Lower lobe of right lung (tissue), 2 donors: ENCODE data around the gene ALAS2. TPM values are rescaled to one million over a fixed set of nuclear protein-coding genes. Genes with fewer than 3 reads are reported as not detected.
"Not testable (repeated sequence)": the region's sequence is repeated elsewhere in the genome, so short reads cannot be mapped to it uniquely, and the experiment has no call there.

Source experiments
- ATAC-seq, 2 donors: fragments of 200-7000 bp; cut with Tn5 transposase; one replicate each; pipeline ENCODE4 v1.9.1; 2020 to 2022; ENCODE audit warnings: mild to moderate bottlenecking in 2 of 2, moderate library complexity in 2 of 2
- DNase-seq: peaks from one replicate; pipeline ENCODE4 v3.0.0-alpha.2; 2020
- H3K27ac ChIP-seq: fragments of 200-600 bp; one replicate; pipeline ENCODE4 v1.8.0; 2022
- H3K27me3 ChIP-seq: fragments of 200-600 bp; one replicate; pipeline ENCODE4 v1.8.0; 2022; ENCODE audit warnings: low read depth
- H3K36me3 ChIP-seq: fragments of 200-600 bp; one replicate; pipeline ENCODE4 v1.8.0; 2022; ENCODE audit warnings: mild to moderate bottlenecking
- H3K4me1 ChIP-seq: fragments of 200-600 bp; one replicate; pipeline ENCODE4 v1.8.0; 2022
- H3K4me3 ChIP-seq: fragments of 200-600 bp; one replicate; pipeline ENCODE4 v1.8.0; 2022; ENCODE audit warnings: mild to moderate bottlenecking
- H3K9me3 ChIP-seq: fragments of 200-600 bp; one replicate; pipeline ENCODE4 v1.8.0; 2022
- CTCF ChIP-seq: fragments of 200-600 bp; IDR thresholded peaks from one replicate; pipeline ENCODE4 v1.8.0; 2022; ENCODE audit warnings: antibody characterized with exemption, mild to moderate bottlenecking
- intact Hi-C: fragments of 100-400 bp; cut with DNase I; formaldehyde crosslinking; loops from one replicate; pipeline ENCODE4 v1.11.0; 2022
- total RNA-seq: library from RNA; stranded (reverse); fragmentation: NEBNext Ultra II Directional; extraction: Animal tissue kit (Norgen Biotek cat#: 25700); gene quantifications from one replicate; pipeline ENCODE4 v1.2.1, GENCODE V29; 2021
- donor health status: DM: no; HTN: yes; CAD: no; lungs with severe emphysema.

Gene ALAS2
- total RNA-seq, 1 donor from 2014 or later = 0.89 TPM

GRCh38 chrX:55056820-55057674 is 26.3 kb upstream of the ALAS2 start:
- no peak for DNase-seq

GRCh38 chrX:55050599-55050998 is 19.8 kb upstream of the ALAS2 start:
- H3K4me3 ChIP-seq, H3K27me3 ChIP-seq, intact Hi-C loops, H3K9me3 ChIP-seq, ATAC-seq, H3K4me1 ChIP-seq, H3K36me3 ChIP-seq, H3K27ac ChIP-seq, DNase-seq: not testable (repeated sequence)

More at GRCh38 chrX:55056820-55057674, 26.3 kb upstream of the ALAS2 start:
- no peak for ATAC-seq
- Histone ChIP-seq H3K9me3 (no peaks in the 10 kb centered on the region), H3K4me1 (no peaks in the 10 kb centered on the region), H3K27me3 (no peaks in the 10 kb centered on the region), H3K27ac (no peak overlapping the region), H3K36me3 (no peaks in the 10 kb centered on the region), H3K4me3 (peak overlapping the region; percentile 4)
- no peak for TF ChIP-seq CTCF
- intact Hi-C loops = no loop called here

GRCh38 chrX:55041514-55041913 is 10.7 kb upstream of the ALAS2 start:
- no peaks in the 10 kb centered on the region for H3K4me1 ChIP-seq
- no peaks in the 10 kb centered on the region for H3K9me3 ChIP-seq
- no peak overlapping the region for H3K27ac ChIP-seq
- H3K27me3 ChIP-seq = no peaks in the 10 kb centered on the region
- no peak overlapping the region for H3K4me3 ChIP-seq
- no peak for DNase-seq
- H3K36me3 ChIP-seq = no peaks in the 10 kb centered on the region
- no peak for ATAC-seq
- intact Hi-C loops = no loop called here
- TF ChIP-seq CTCF = no peak

GRCh38 chrX:55039471-55039870 is 8.7 kb upstream of the ALAS2 start:
- H3K9me3 ChIP-seq = no peaks in the 10 kb centered on the region
- H3K4me3 ChIP-seq = no peak overlapping the region
- H3K27me3 ChIP-seq = no peaks in the 10 kb centered on the region
- no peak for ATAC-seq
- intact Hi-C loops = no loop called here
- H3K4me1 ChIP-seq = no peaks in the 10 kb centered on the region
- DNase-seq = no peak
- no peak overlapping the region for H3K27ac ChIP-seq
- TF ChIP-seq CTCF = no peak
- no peaks in the 10 kb centered on the region for H3K36me3 ChIP-seq

- DNase-seq (no peak), ATAC-seq (no peak)
- H3K4me1 ChIP-seq = no peaks in the 10 kb centered on the region
- no peak overlapping the region for H3K4me3 ChIP-seq
- no peaks in the 10 kb centered on the region for H3K36me3 ChIP-seq
- intact Hi-C loops = no loop called here
- no peaks in the 10 kb centered on the region for H3K27me3 ChIP-seq
- no peak overlapping the region for H3K27ac ChIP-seq
- H3K9me3 ChIP-seq = no peaks in the 10 kb centered on the region
- no peak for TF ChIP-seq CTCF
These were observed 2.7 kb upstream of the ALAS2 start for GRCh38 chrX:55033429-55033828.

- intact Hi-C loops = no loop called here
- Histone ChIP-seq H3K27me3 (no peaks in the 10 kb centered on the region), H3K9me3 (no peaks in the 10 kb centered on the region), H3K4me1 (no peaks in the 10 kb centered on the region), H3K27ac (no peak overlapping the region), H3K36me3 (no peaks in the 10 kb centered on the region), H3K4me3 (no peak overlapping the region)
- DNase-seq (no peak), ATAC-seq (no peak)
- TF ChIP-seq CTCF = no peak
These were observed 1.5 kb downstream of the ALAS2 start for GRCh38 chrX:55029291-55029690.
